GM12864 (cell line): ENCODE measurements around the gene JAKMIP3.

Experiments used
- DNase-seq: peaks from one replicate; pipeline ENCODE4 v3.0.0-alpha.2; 2011; ENCODE audit warnings: low read depth
- H3K4me3 ChIP-seq: 2 replicates; pipeline ENCODE4 v1.5.1; 2011; ENCODE audit warnings: mild to moderate bottlenecking, low read depth, low read length, control low read depth
- CTCF ChIP-seq: IDR thresholded peaks from 2 replicates; pipeline ENCODE4 v1.5.1; 2011; ENCODE audit warnings: low read depth, mild to moderate bottlenecking, moderate library complexity, low read length, control low read depth, inconsistent platforms; ENCODE audit errors: missing control alignments

Gene JAKMIP3

DNA sequence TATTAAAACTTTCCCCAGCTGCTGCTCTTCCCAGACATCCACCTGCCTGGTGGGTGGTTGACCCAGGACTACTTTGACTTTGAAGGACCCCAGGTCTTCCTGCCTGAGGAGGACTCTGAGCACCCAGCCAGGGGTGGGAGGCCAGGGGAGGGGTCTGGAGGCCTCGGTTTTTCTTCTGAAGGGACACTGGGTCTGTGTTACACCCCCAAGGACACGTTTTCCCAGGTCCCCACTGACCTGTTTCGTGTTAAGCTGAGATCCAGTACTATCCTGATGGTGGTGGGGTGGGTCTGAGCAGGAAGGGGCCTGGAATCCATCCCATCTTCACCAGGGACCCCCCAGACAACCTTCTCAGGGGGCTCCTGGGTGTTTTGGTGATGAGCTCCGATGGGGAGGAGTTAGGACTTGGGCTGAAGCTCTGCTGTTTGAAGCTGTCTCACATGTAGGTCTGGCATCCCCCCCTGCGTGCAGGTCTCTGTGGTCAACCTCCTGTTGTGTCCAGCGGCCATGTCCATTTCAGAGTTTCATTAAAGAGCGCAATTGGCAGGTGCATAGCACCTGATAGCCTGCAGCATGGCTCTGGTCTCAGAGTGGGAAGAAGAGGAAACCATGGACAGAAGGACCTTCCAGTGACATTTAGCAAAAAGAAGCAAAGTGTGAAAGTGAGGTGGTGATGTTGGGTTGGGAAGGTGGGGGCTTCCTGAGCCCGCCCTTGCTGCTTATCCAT is 3.5 kb downstream of the JAKMIP3 start:
- H3K4me3 ChIP-seq = no peak overlapping the region
- no peak for TF ChIP-seq CTCF
- DNase-seq = no peak

- no peak for DNase-seq
- no peak overlapping the region for H3K4me3 ChIP-seq
- no peak for TF ChIP-seq CTCF
These were observed 4.1 kb downstream of the JAKMIP3 start for GRCh38 chr10:132069849-132070182.

GRCh38 chr10:132070724-132071123 is 5.0 kb downstream of the JAKMIP3 start:
- no peak for TF ChIP-seq CTCF
- no peak for DNase-seq
- H3K4me3 ChIP-seq = no peak overlapping the region

DNA sequence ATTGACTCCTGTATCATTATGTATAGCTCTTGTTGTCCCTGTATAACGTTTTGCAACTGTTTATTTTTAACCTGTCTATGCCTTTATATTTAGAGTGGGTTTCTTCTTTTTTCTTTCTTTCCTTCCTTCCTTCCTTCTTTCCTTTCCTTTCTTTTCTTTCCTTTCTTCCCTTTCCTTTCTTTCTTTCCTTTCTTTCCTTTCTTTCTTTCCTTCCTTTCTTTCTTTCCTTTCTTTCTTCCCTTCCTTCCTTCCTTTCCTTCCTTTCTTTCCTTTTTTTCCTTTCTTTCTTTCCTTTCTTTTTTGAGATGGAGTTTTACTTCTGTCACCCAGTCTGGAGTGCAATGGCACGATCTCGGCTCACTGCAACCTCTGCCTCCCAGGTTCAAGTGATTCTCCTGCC is 5.9 kb downstream of the JAKMIP3 start:
- no peak for TF ChIP-seq CTCF
- H3K4me3 ChIP-seq = no peak overlapping the region
- DNase-seq = no peak

DNA sequence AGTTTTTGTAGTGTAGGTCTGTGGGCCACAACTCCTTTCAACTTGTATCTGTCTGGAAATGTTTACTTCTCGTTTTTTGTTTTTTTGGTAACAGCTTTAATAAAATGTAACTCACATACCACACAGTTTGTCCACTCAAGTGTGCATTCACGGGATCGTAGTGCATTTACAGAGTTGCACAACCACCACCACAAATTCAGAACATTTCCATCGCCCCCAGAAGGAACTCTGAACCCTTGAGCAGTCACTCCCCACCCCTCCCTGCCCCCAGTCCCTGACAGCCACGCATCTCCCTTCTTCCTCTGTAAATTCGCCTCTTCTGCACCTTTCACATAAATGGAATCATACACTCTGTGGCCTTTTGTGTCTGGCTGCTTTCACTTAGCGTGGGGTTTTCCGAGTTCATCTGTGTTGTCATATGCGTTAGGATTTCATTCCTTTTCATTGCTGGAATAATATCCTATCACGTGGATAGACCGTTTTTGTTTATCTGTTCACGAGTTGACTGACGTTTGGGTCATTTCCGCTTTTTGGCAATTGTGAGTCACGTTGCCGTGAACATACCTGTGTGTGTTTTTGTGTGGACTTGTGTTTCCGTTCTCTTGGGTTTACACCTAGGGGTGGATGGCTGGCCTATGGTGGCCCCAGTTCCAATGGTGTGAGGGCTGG is 10.3 kb downstream of the JAKMIP3 start:
- no peak for DNase-seq
- no peak for TF ChIP-seq CTCF
- no peak overlapping the region for H3K4me3 ChIP-seq

- no peak for DNase-seq
- no peak for TF ChIP-seq CTCF
- no peak overlapping the region for H3K4me3 ChIP-seq
These were observed 10.9 kb downstream of the JAKMIP3 start for GRCh38 chr10:132076578-132077081.
